ENCODE data around the gene CUBN.

DNA sequence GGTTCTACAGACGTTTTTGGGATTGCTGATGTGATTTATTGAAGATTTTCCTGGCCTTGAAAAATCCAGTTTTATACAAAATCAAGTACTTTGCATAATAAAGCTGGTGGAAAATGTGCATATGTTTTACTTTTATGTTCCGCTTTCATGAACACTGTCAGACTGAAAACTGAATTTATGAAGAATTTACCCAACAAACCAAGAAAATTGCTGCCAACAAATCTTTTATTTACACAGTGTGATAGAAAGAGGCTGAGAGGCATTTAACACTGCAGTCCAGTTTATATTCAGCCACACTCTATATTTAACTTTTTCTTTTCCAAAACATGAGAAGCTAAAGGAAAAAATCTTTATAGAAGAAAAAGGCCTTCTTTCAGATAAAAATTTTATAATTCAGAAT, 277.0 kb downstream of the CUBN start:
- TF ChIP-seq, protein P1, sequence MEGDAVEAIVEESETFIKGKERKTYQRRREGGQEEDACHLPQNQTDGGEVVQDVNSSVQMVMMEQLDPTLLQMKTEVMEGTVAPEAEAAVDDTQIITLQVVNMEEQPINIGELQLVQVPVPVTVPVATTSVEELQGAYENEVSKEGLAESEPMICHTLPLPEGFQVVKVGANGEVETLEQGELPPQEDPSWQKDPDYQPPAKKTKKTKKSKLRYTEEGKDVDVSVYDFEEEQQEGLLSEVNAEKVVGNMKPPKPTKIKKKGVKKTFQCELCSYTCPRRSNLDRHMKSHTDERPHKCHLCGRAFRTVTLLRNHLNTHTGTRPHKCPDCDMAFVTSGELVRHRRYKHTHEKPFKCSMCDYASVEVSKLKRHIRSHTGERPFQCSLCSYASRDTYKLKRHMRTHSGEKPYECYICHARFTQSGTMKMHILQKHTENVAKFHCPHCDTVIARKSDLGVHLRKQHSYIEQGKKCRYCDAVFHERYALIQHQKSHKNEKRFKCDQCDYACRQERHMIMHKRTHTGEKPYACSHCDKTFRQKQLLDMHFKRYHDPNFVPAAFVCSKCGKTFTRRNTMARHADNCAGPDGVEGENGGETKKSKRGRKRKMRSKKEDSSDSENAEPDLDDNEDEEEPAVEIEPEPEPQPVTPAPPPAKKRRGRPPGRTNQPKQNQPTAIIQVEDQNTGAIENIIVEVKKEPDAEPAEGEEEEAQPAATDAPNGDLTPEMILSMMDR (tag by site-specific recombination; IDR thresholded peaks at IDR 0.05): no peak
- TF ChIP-seq WT1 (tag by site-specific recombination; IDR thresholded peaks at IDR 0.05): no peak
- no peak for TF ChIP-seq ZNF221 (tag by site-specific recombination; IDR thresholded peaks at IDR 0.05; ENCODE audit: borderline replicate concordance)
